ENCODE data around the gene FRMD4B. TPM values are rescaled to one million over a fixed set of nuclear protein-coding genes. Genes with fewer than 3 reads are reported as not detected.

The FRMD4B gene
- total RNA-seq, 2 donors from 2014 or later, result 57.5 to 86.1 TPM

DNA sequence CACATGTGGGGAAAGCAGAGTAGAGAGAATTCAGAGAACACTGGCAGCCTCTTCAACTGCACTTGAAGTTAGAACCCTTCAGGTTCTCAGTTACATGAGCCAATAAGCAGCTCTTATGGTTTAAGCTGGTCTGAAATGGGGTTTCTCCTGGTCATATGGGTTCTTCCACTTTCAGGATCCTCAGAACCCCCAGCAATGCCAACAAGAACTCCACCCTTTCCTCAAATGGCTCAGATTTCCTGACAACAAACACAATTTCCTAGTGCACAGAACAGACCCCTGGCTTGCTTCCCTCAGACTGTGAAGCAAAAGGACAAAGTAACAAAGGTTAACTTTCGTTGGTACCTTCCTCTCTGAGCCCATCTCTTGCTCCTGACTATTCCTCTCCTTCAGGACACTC lies 23.9 kb upstream of the FRMD4B start:
- peak overlapping the region in 1 of 2 donors; percentile 9 for H3K27ac ChIP-seq

DNA sequence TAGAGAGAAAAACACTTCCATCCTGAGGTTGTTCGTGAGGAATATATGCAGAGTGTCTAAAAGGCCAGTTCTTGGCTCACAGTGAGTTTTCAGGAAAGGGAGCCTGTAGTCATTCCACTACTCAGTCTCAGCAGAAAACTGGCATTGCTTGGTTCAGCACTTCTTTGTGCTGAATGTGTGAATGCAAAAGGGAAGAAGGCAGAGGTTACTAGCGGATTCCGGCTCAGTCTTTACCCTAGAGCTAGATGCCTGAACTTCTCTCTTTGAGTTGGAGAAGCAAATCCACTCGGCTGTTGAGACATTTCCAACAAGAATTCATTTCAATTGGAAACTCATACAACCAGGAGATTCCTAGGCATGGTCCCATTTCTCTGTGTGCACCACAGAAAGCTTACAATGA lies 23.1 kb upstream of the FRMD4B start:
- peaks cover 0 to 12% of the 10 kb centered on the region in 2 donors for H3K4me1 ChIP-seq (ENCODE audit: control insufficient read depth in 1 of 2, low read depth in 2 of 2)
- ATAC-seq (ENCODE audit: insufficient number of reproducible peaks, low FRiP score, low read depth) (no peak), DNase-seq (ENCODE audit: low spot score) (no peak)
- H3K27me3 ChIP-seq (replicated peaks; ENCODE audit: insufficient read depth), result no peaks in the 10 kb centered on the region
- no peak overlapping the region for H3K4me3 ChIP-seq
- H3K36me3 ChIP-seq, result no peaks in the 10 kb centered on the region
- H3K27ac ChIP-seq, result no peak overlapping the region
- H3K9me3 ChIP-seq, result peaks cover 3% of the 10 kb centered on the region
- TF ChIP-seq, protein P1, sequence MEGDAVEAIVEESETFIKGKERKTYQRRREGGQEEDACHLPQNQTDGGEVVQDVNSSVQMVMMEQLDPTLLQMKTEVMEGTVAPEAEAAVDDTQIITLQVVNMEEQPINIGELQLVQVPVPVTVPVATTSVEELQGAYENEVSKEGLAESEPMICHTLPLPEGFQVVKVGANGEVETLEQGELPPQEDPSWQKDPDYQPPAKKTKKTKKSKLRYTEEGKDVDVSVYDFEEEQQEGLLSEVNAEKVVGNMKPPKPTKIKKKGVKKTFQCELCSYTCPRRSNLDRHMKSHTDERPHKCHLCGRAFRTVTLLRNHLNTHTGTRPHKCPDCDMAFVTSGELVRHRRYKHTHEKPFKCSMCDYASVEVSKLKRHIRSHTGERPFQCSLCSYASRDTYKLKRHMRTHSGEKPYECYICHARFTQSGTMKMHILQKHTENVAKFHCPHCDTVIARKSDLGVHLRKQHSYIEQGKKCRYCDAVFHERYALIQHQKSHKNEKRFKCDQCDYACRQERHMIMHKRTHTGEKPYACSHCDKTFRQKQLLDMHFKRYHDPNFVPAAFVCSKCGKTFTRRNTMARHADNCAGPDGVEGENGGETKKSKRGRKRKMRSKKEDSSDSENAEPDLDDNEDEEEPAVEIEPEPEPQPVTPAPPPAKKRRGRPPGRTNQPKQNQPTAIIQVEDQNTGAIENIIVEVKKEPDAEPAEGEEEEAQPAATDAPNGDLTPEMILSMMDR (IDR thresholded peaks at IDR 0.05), result no peak

More for the DNA sequence above, 23.9 kb upstream of the FRMD4B start:
- Histone ChIP-seq H3K27me3 (replicated peaks; ENCODE audit: insufficient read depth) (no peaks in the 10 kb centered on the region), H3K4me1 (ENCODE audit: control insufficient read depth in 1 of 2, low read depth in 2 of 2) (peaks cover 0 to 12% of the 10 kb centered on the region in 2 donors), H3K9me3 (peaks cover 3% of the 10 kb centered on the region), H3K36me3 (no peaks in the 10 kb centered on the region), H3K4me3 (peak overlapping the region; percentile 34)
- TF ChIP-seq, protein P1 (IDR thresholded peaks at IDR 0.05), result no peak
- DNase-seq (ENCODE audit: low spot score) (no peak), ATAC-seq (ENCODE audit: insufficient number of reproducible peaks, low FRiP score, low read depth) (no peak)

DNA sequence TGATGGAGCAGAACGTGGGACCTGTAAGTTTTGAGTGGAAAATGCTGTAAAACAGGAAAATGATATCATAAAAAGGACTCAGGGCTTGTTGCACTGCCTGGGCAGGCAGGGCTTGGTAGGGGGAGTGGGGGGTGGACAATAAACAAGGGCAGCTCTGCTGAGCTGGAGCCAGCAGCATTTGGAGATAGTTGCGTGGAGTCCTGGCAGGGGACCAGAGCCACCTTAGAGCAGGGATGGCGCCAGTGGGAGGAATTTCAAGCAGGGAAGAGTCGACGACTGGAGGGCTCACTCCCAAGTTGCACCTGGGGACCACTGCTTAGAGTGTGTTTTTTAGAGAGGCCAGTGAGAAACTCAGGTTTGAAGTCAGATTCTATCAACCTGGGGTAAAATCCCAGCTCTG lies 22.7 kb upstream of the FRMD4B start:
- peaks cover 0 to 12% of the 10 kb centered on the region in 2 donors for H3K4me1 ChIP-seq (ENCODE audit: control insufficient read depth in 1 of 2, low read depth in 2 of 2)
- H3K27me3 ChIP-seq (replicated peaks; ENCODE audit: insufficient read depth), result no peaks in the 10 kb centered on the region
- no peak overlapping the region for H3K27ac ChIP-seq
- no peak for DNase-seq (ENCODE audit: low spot score)
- H3K4me3 ChIP-seq, result no peak overlapping the region
- TF ChIP-seq, protein P1 (IDR thresholded peaks at IDR 0.05), result no peak
- no peak for ATAC-seq (ENCODE audit: insufficient number of reproducible peaks, low FRiP score, low read depth)
- H3K36me3 ChIP-seq, result no peaks in the 10 kb centered on the region
- peaks cover 3% of the 10 kb centered on the region for H3K9me3 ChIP-seq

DNA sequence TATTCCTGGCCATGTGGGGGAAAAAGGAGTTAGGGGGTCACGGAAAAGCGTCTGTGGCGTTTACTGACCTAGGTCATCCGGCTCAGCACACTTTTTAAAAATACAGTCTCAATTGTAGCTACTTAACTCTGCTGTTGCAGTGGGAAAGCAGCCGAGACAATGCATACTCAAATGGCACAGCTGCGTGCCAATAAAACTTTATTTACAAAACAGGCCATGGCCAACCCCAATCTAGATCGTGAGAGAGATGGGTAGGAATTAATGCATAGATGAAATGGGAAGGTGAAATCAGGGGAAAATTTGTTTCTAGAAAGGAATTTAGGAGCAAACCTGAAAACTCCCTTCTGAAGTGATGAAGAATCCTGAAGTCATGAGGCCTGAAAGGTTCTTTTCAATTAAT lies 22.0 kb upstream of the FRMD4B start:
- no peak overlapping the region for H3K27ac ChIP-seq
- H3K27me3 ChIP-seq (replicated peaks; ENCODE audit: insufficient read depth), result no peaks in the 10 kb centered on the region
- no peak for DNase-seq (ENCODE audit: low spot score)
- TF ChIP-seq, protein P1 (IDR thresholded peaks at IDR 0.05), result no peak
- H3K36me3 ChIP-seq, result no peaks in the 10 kb centered on the region
- H3K4me3 ChIP-seq, result no peak overlapping the region
- peaks cover 0 to 12% of the 10 kb centered on the region in 2 donors for H3K4me1 ChIP-seq (ENCODE audit: control insufficient read depth in 1 of 2, low read depth in 2 of 2)
- peaks cover 3% of the 10 kb centered on the region for H3K9me3 ChIP-seq
- ATAC-seq (ENCODE audit: insufficient number of reproducible peaks, low FRiP score, low read depth), result no peak

DNA sequence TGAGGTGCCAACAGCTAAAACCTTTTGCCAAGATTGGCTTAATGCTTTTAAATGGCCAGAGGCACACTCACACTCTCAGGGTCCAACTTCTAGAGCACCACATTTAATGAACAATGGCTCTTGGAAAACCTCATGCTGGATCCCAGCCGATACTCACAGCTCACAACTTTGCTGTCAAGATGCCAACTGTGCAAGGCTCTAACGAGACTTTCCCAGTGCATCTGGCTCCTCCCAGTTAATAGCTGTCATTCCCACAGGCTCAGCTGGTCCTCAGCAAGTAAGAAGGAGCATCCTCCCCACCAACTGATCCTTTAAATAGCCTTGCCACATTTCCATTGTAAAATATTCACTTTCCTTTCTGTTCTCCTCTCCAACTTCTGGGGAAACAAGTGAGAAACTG lies 20.3 kb upstream of the FRMD4B start:
- DNase-seq (ENCODE audit: low spot score) (no peak), ATAC-seq (ENCODE audit: insufficient number of reproducible peaks, low FRiP score, low read depth) (no peak)
- peaks cover 0 to 12% of the 10 kb centered on the region in 2 donors for H3K4me1 ChIP-seq (ENCODE audit: control insufficient read depth in 1 of 2, low read depth in 2 of 2)
- no peaks in the 10 kb centered on the region for H3K36me3 ChIP-seq
- TF ChIP-seq, protein P1 (IDR thresholded peaks at IDR 0.05), result no peak
- no peaks in the 10 kb centered on the region for H3K27me3 ChIP-seq (replicated peaks; ENCODE audit: insufficient read depth)
- H3K27ac ChIP-seq, result no peak overlapping the region
- peaks cover 3% of the 10 kb centered on the region for H3K9me3 ChIP-seq
- no peak overlapping the region for H3K4me3 ChIP-seq
